OCI-LY3 (cell line): ENCODE data around the gene CPNE6.

Source experiments
- CTCF ChIP-seq: fragments of 200-600, 300-600 bp; sonication (generic); IDR thresholded peaks from 2 replicates; pipeline ENCODE4 v1.5.1; 2014; ENCODE audit warnings: antibody characterized with exemption, low read length, low read depth
- EZH2phosphoT487 ChIP-seq: fragments of 200-600 bp; shearing (Covaris generic); IDR thresholded peaks from 2 replicates; pipeline ENCODE4 v1.6.1; 2018; ENCODE audit warnings: antibody characterized with exemption, mixed run types, low read depth

- TF ChIP-seq CTCF (no peak), EZH2phosphoT487 (no peak)
Observed at GRCh38 chr14:24122416-24122815, 51.1 kb downstream of the CPNE6 start.
